ENCODE results near the gene GPC4. TPM values are rescaled to one million over a fixed set of nuclear protein-coding genes. Genes with fewer than 3 reads are reported as not detected.

The GPC4 gene
- total RNA-seq (2011; cell fraction: chromatin; rRNA removed; ENCODE audit: low replicate concordance): not detected in 2 replicates
- total RNA-seq (2011; cell fraction: nucleolus; rRNA removed): not detected in 2 replicates
- total RNA-seq (2011; cell fraction: nucleoplasm; rRNA removed): not detected in 2 replicates
- total RNA-seq (2014; rRNA removed) (not detected in 2 replicates), total RNA-seq (2014; rRNA removed; fragmentation: Illumina TruSeq; extraction: Trizol) (not detected in 2 replicates), total RNA-seq (2015; rRNA removed; fragmentation: Illumina TruSeq; extraction: Trizol) (not detected in 2 replicates), total RNA-seq (2021) (0.11 and 0.16 TPM in 2 replicates), polyA plus RNA-seq (2011; rRNA removed) (not detected in 2 replicates), polyA plus RNA-seq (2014; fragmentation: Illumina TruSeq; extraction: Trizol) (not detected in 2 replicates), polyA plus RNA-seq (2014; fragmentation: Nextera tagmentation; extraction: Ambion mirVana) (not detected), polyA plus RNA-seq (2014; rRNA removed) (not detected in 2 replicates), polyA minus RNA-seq (2011; rRNA and poly(A)+ RNA removed) (not detected in 2 replicates), Bru-seq, nascent RNA (percentile 8 among the genes with signal in this experiment), BruChase-seq, experiment 1, labeled RNA remaining after a 2-hour chase (percentile 4 among the genes with signal in this experiment), BruChase-seq, experiment 2, labeled RNA remaining after a 6-hour chase (percentile 5 among the genes with signal in this experiment)
- polyA plus RNA-seq (2011; cell fraction: cytosol; rRNA removed): 0.01 TPM in 1 of 2 replicates, not detected in the other
- not detected in 2 replicates for polyA plus RNA-seq (2011; cell fraction: nucleus; rRNA removed)
- polyA plus RNA-seq (2012): not detected in 2 replicates
- not detected in 2 replicates for polyA minus RNA-seq (2011; cell fraction: cytosol; rRNA and poly(A)+ RNA removed)
- polyA minus RNA-seq (2011; cell fraction: nucleus; rRNA and poly(A)+ RNA removed): not detected in 2 replicates
- long read RNA-seq, experiment 1: 0 reads
- long read RNA-seq, experiment 2: 0 reads
- long read RNA-seq, experiment 3: 0 reads

GRCh38 chrX:133415276-133416105 lies at the start of gene GPC4:
Gene GPC4, minus strand, starts transcription at chrX:133415489. Its CDS starts 524 bp downstream, at chrX:133414965.
- FAIRE-seq (no peak), DNase-seq (ENCODE audit: extremely low read depth in 1 of 4, low spot score in 3 of 4) (no peak), ATAC-seq (no peak)
- H2AFZ ChIP-seq (ENCODE audit: low read depth, low read length): no peak within 1 kb of the TSS
- H3K4me2 ChIP-seq (ENCODE audit: insufficient read depth, low read length): no peak within 1 kb of the TSS
- intact Hi-C loops (cut with micrococcal nuclease) (no loop called here), in situ Hi-C loops (cut with MboI) (no loop called here)
- H3K27ac ChIP-seq (ENCODE audit: extremely low read depth, low read depth, low read length): no peak within 1 kb of the TSS
- H3K4me3 ChIP-seq: no peak within 1 kb of the TSS
- no peaks in the 10 kb centered on the region for H3K4me1 ChIP-seq (replicated peaks in 1 of 2; ENCODE audit: control insufficient read depth in 2 of 2, insufficient read depth in 2 of 2, low read length in 2 of 2)
- no peaks in the 10 kb centered on the region for H3K79me2 ChIP-seq (ENCODE audit: control insufficient read depth, insufficient read depth, low read length)
- no peak within 1 kb of the TSS for H3K9ac ChIP-seq (ENCODE audit: insufficient read depth in 1 of 2, low read depth in 2 of 2, low read length in 2 of 2)
- TF ChIP-seq LEF1 (IDR thresholded peaks at IDR 0.05): no peak
- TF ChIP-seq HNRNPUL1 (IDR thresholded peaks at IDR 0.05; ENCODE audit: low read length): no peak
- no peak for TF ChIP-seq ATF2 (CRISPR knock-in tag; IDR thresholded peaks at IDR 0.05)
- TF ChIP-seq ASH1L (IDR thresholded peaks at IDR 0.05; ENCODE audit: borderline replicate concordance, low read depth, partially characterized antibody): no peak
- no peak for TF ChIP-seq SP2 (IDR thresholded peaks at IDR 0.05; ENCODE audit: extremely low read depth, low read depth, low read length, poor library complexity, severe bottlenecking)
- no peak for TF ChIP-seq USF2 (CRISPR knock-in tag; IDR thresholded peaks at IDR 0.05)
- no peak for TF ChIP-seq ARID3B (CRISPR knock-in tag; IDR thresholded peaks at IDR 0.05; ENCODE audit: borderline replicate concordance)
- WGBS (ENCODE audit: insufficient coverage, low coverage, missing lambda C conversion rate): 13% methylated on average over 16 of the region's 90 CpGs
- H3K9me1 ChIP-seq (ENCODE audit: control insufficient read depth, insufficient read depth, low read length): no peaks in the 10 kb centered on the region
- no peaks in the 10 kb centered on the region for H3K9me3 ChIP-seq (replicated peaks; ENCODE audit: control insufficient read depth, insufficient read depth, low read depth, low read length)
- no TSS peak for BruUV-seq (replicated peaks)
- H3K36me3 ChIP-seq (ENCODE audit: control insufficient read depth, insufficient read depth, low read length): no peaks in the 10 kb centered on the region
- no peaks in the 10 kb centered on the region for H4K20me1 ChIP-seq (replicated peaks; ENCODE audit: control insufficient read depth, insufficient read depth, low read length)
- POLR2A ChIA-PET: no interaction called here
- peaks cover 0 to 5% of the 10 kb centered on the region in 2 experiments; a peak in 1 of 5 replicates for H3K27me3 ChIP-seq (ENCODE audit: control insufficient read depth in 2 of 2, insufficient read depth in 2 of 2, low read length in 2 of 2)
- CTCF ChIA-PET (ENCODE audit: low intra/inter-chr PET ratio): no interaction called here

Measured in K562 (cell line).